Neural progenitor cell (in vitro differentiated cells): ENCODE measurements around the gene RNF212. TPM values are rescaled to one million over a fixed set of nuclear protein-coding genes. Genes with fewer than 3 reads are reported as not detected.
A peak's percentile ranks its signal among the peaks of the same experiment; 100 is the strongest.

ENCODE experiments used
- DNase-seq: peaks from one replicate; pipeline ENCODE4 v3.0.0-alpha.2; 2016; ENCODE audit warnings: low spot score
- H2AFZ ChIP-seq: fragments of 200-600 bp; sonication (generic); replicated peaks from 2 replicates; pipeline ENCODE4 v1.6.1; 2016; ENCODE audit warnings: antibody characterized with exemption
- H3F3A ChIP-seq: fragments of 200-600 bp; sonication (generic); 2 replicates; pipeline ENCODE4 v1.6.1; 2016; ENCODE audit warnings: antibody characterized with exemption, low read depth
- H3K27ac ChIP-seq: fragments of 200-600 bp; sonication (generic); 2 replicates; pipeline ENCODE4 v1.5.1; 2016; ENCODE audit warnings: mild to moderate bottlenecking
- H3K27me3 ChIP-seq: fragments of 200-600 bp; sonication (generic); 2 replicates; pipeline ENCODE4 v1.6.1; 2016; ENCODE audit warnings: mild to moderate bottlenecking, moderate library complexity
- H3K36me3 ChIP-seq: fragments of 200-600 bp; sonication (generic); 2 replicates; pipeline ENCODE4 v1.5.1; 2016
- H3K4me1 ChIP-seq: fragments of 200-600 bp; sonication (generic); 2 replicates; pipeline ENCODE4 v1.6.1; 2016; ENCODE audit warnings: mixed run types
- H3K4me2 ChIP-seq: fragments of 200-600 bp; sonication (generic); 2 replicates; pipeline ENCODE4 v1.6.1; 2016
- H3K4me3 ChIP-seq: fragments of 200-600 bp; sonication (generic); 2 replicates; pipeline ENCODE4 v1.5.1; 2016
- H3K79me2 ChIP-seq: fragments of 200-600 bp; sonication (generic); 2 replicates; pipeline ENCODE4 v1.6.1; 2016; ENCODE audit warnings: low read depth
- H3K9ac ChIP-seq: fragments of 200-600 bp; sonication (generic); 2 replicates; pipeline ENCODE4 v1.6.1; 2016
- H3K9me3 ChIP-seq: fragments of 200-600 bp; sonication (generic); 2 replicates; pipeline ENCODE4 v1.5.1; 2016; ENCODE audit warnings: low read depth
- H4K20me1 ChIP-seq: fragments of 200-600 bp; sonication (generic); 2 replicates; pipeline ENCODE4 v1.6.1; 2016; ENCODE audit warnings: low read depth
- H3K27ac Mint-ChIP-seq: 3 replicates; pipeline ENCODE4 v1.8.0; 2021; ENCODE audit warnings: mixed read lengths
- H3K27me3 Mint-ChIP-seq: 2 replicates; pipeline ENCODE4 v1.8.0; 2022; ENCODE audit warnings: low read depth, mild to moderate bottlenecking, inconsistent platforms, moderate library complexity, mixed read lengths; ENCODE audit not compliant: insufficient read depth
- H3K36me3 Mint-ChIP-seq: 3 replicates; pipeline ENCODE4 v1.8.0; 2021; ENCODE audit warnings: mixed read lengths
- H3K4me1 Mint-ChIP-seq: 3 replicates; pipeline ENCODE4 v1.8.0; 2021; ENCODE audit warnings: mixed read lengths
- H3K4me3 Mint-ChIP-seq: 3 replicates; pipeline ENCODE4 v1.8.0; 2021; ENCODE audit warnings: mild to moderate bottlenecking, moderate library complexity, mixed read lengths
- H3K9me3 Mint-ChIP-seq: 3 replicates; pipeline ENCODE4 v1.8.0; 2020; ENCODE audit warnings: mixed read lengths
- EZH2 ChIP-seq: fragments of 200-600 bp; sonication (generic); IDR thresholded peaks from 2 replicates; pipeline ENCODE4 v1.6.1; 2017; ENCODE audit warnings: antibody characterized with exemption, mild to moderate bottlenecking, moderate library complexity
- EZH2phosphoT487 ChIP-seq: fragments of 200-600 bp; sonication (generic); IDR thresholded peaks from 2 replicates; pipeline ENCODE4 v1.6.1; 2017; ENCODE audit warnings: antibody characterized with exemption
- total RNA-seq: library from RNA; depleted of rRNA; stranded (reverse); fragments of >200 nt; gene quantifications from 2 replicates; pipeline ENCODE4 v1.2.3, GENCODE V29; 2015; ENCODE audit warnings: low replicate concordance
- TF ChIP-seq, protein P1 (sequence below): fragments of 200-600 bp; sonication (generic); IDR thresholded peaks from 2 replicates; pipeline ENCODE4 v1.5.1; 2017; ENCODE audit warnings: antibody characterized with exemption, mild to moderate bottlenecking

RNF212 gene
- total RNA-seq, 1 donor from 2014 or later = 3.4 TPM

DNA sequence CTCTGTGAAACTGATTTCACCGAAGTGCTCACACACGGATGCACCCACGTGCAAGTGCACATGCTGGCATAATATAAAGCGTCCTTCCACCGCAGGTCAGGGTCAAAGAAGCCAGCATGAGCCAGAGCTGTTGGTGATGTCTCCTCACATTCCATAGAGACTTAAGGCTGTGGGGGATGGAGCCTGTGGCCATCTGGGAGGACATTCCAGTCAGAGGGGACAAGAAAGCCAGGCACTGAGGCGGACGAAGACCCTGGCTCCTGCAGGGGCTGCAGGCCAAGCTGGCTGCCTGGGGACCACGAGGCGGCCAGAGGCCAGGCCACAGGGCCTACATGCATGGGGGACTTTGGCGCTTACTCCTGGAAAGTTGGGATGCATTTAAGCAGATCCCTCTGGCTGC, 7.7 kb downstream of the RNF212 start:
- DNase-seq = peak; percentile 80
- H3K36me3 ChIP-seq = no peaks in the 10 kb centered on the region
- H3K4me2 ChIP-seq = peak overlapping the region; percentile 50
- no peak overlapping the region for H3K27ac ChIP-seq
- no peaks in the 10 kb centered on the region for H3K27me3 Mint-ChIP-seq
- H3K4me3 Mint-ChIP-seq = peak overlapping the region; percentile 27
- H3K9ac ChIP-seq = no peak overlapping the region
- no peaks in the 10 kb centered on the region for H3K9me3 ChIP-seq
- no peaks in the 10 kb centered on the region for H3K79me2 ChIP-seq
- peak overlapping the region; percentile 92 for H2AFZ ChIP-seq
- no peaks in the 10 kb centered on the region for H4K20me1 ChIP-seq
- H3K4me1 Mint-ChIP-seq = peaks cover 44% of the 10 kb centered on the region
- H3K27me3 ChIP-seq = peaks cover 14% of the 10 kb centered on the region
- TF ChIP-seq EZH2phosphoT487 (no peak), EZH2 (no peak)
- TF ChIP-seq, protein P1, sequence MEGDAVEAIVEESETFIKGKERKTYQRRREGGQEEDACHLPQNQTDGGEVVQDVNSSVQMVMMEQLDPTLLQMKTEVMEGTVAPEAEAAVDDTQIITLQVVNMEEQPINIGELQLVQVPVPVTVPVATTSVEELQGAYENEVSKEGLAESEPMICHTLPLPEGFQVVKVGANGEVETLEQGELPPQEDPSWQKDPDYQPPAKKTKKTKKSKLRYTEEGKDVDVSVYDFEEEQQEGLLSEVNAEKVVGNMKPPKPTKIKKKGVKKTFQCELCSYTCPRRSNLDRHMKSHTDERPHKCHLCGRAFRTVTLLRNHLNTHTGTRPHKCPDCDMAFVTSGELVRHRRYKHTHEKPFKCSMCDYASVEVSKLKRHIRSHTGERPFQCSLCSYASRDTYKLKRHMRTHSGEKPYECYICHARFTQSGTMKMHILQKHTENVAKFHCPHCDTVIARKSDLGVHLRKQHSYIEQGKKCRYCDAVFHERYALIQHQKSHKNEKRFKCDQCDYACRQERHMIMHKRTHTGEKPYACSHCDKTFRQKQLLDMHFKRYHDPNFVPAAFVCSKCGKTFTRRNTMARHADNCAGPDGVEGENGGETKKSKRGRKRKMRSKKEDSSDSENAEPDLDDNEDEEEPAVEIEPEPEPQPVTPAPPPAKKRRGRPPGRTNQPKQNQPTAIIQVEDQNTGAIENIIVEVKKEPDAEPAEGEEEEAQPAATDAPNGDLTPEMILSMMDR = no peak
- peak overlapping the region; percentile 96 for H3K27ac Mint-ChIP-seq
- peaks cover 3% of the 10 kb centered on the region for H3K9me3 Mint-ChIP-seq
- H3K4me3 ChIP-seq = no peak overlapping the region
- peaks cover 15% of the 10 kb centered on the region for H3K4me1 ChIP-seq
- no peaks in the 10 kb centered on the region for H3K36me3 Mint-ChIP-seq
- peaks cover 3% of the 10 kb centered on the region for H3F3A ChIP-seq

DNA sequence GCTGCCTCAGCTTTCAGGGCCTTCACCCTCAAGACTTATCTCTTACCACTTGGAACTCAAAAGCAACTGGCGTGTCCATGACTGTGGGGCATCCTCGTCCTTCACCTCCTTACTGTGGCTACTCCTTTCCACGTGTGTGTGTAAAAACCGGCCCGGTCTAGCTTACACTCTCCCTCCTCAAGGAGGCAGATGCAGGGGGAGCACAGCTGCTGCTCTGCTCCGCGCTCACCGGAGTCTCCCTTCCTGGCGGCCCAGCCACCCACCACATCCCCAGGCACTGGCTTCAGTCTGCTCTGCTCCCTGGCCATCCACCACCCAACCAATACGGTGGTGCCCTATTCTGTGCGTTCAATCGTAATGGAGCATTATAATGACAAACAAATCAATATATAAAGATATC, 8.3 kb downstream of the RNF212 start:
- no peak overlapping the region for H3K27ac ChIP-seq
- H3K27me3 ChIP-seq = peaks cover 8% of the 10 kb centered on the region
- no peaks in the 10 kb centered on the region for H3K36me3 Mint-ChIP-seq
- H3K27me3 Mint-ChIP-seq = no peaks in the 10 kb centered on the region
- H3K9me3 Mint-ChIP-seq = peaks cover 5% of the 10 kb centered on the region
- TF ChIP-seq EZH2phosphoT487 (no peak), EZH2 (no peak)
- TF ChIP-seq, protein P1 = no peak
- H3K27ac Mint-ChIP-seq = peak overlapping the region; percentile 96
- no peak for DNase-seq
- no peaks in the 10 kb centered on the region for H3K79me2 ChIP-seq
- H3K4me2 ChIP-seq = peak overlapping the region; percentile 50
- peaks cover 3% of the 10 kb centered on the region for H3F3A ChIP-seq
- H4K20me1 ChIP-seq = no peaks in the 10 kb centered on the region
- H3K4me1 ChIP-seq = peaks cover 15% of the 10 kb centered on the region
- H3K36me3 ChIP-seq = no peaks in the 10 kb centered on the region
- no peaks in the 10 kb centered on the region for H3K9me3 ChIP-seq
- peak overlapping the region; percentile 34 for H2AFZ ChIP-seq
- H3K9ac ChIP-seq = no peak overlapping the region
- H3K4me3 ChIP-seq = no peak overlapping the region
- peak overlapping the region; percentile 18 for H3K4me3 Mint-ChIP-seq
- peaks cover 41% of the 10 kb centered on the region for H3K4me1 Mint-ChIP-seq

DNA sequence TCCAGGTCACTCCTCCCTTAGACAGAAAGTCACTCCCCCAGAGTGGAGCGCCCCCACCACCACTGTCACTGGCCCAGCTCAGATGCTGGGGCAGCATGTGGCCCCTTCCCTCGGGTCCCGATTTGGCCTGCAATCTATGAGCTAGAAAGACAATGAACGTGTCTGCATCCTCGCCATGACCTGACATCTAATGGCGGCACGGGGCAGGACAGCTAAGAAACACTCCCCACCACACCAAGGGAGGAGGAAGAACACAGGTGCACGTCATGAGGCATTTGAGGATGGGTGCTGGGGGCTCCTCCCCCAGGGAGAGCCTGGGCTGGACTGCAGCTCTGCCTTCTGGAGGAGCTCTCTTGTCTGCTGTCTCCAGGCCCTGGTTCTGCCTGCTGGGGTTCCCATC, 8.7 kb downstream of the RNF212 start:
- Histone ChIP-seq H3K27ac (no peak overlapping the region), H3K9me3 (no peaks in the 10 kb centered on the region), H3K79me2 (no peaks in the 10 kb centered on the region), H3K9ac (no peak overlapping the region), H3K4me1 (peaks cover 15% of the 10 kb centered on the region), H2AFZ (peak overlapping the region; percentile 34), H3K27me3 (peaks cover 4% of the 10 kb centered on the region), H4K20me1 (no peaks in the 10 kb centered on the region), H3K4me2 (no peak overlapping the region), H3K36me3 (no peaks in the 10 kb centered on the region), H3F3A (peaks cover 3% of the 10 kb centered on the region), H3K4me3 (no peak overlapping the region)
- Mint-ChIP-seq H3K4me1 (peaks cover 37% of the 10 kb centered on the region), H3K36me3 (no peaks in the 10 kb centered on the region), H3K27me3 (no peaks in the 10 kb centered on the region), H3K9me3 (peaks cover 5% of the 10 kb centered on the region), H3K27ac (peak overlapping the region; percentile 96), H3K4me3 (no peak overlapping the region)
- no peak for DNase-seq
- TF ChIP-seq, protein P1 = no peak
- TF ChIP-seq EZH2 = no peak
